Upper lobe of left lung (tissue), 6 donors: ENCODE results near the gene RSPRY1. TPM values are rescaled to one million over a fixed set of nuclear protein-coding genes. Genes with fewer than 3 reads are reported as not detected.

ENCODE experiments used
- ATAC-seq, 2 donors: fragments of 200-7000 bp; cut with Tn5 transposase; one replicate each; pipeline ENCODE4 v1.9.1; 2022; ENCODE audit warnings: mild to moderate bottlenecking in 2 of 2, moderate library complexity in 2 of 2; ENCODE audit not compliant: low FRiP score in 2 of 2
- DNase-seq, 2 donors: peaks; one replicate each; pipeline ENCODE4 v3.0.0-alpha.2; 2019 to 2020
- H3K27ac ChIP-seq, 4 donors: fragments of 200-600 bp; sonication (generic); one replicate each; pipeline ENCODE4 v1.5.1; 2016 to 2019
- H3K27me3 ChIP-seq, 4 donors: fragments of 200-600 bp; sonication (generic); one replicate each; pipeline ENCODE4 v1.5.1; 2017 to 2019
- H3K36me3 ChIP-seq, 4 donors: fragments of 200-600 bp; sonication (generic); one replicate each; pipeline ENCODE4 v1.5.1; 2016 to 2019
- H3K4me1 ChIP-seq, 4 donors: fragments of 200-600 bp; sonication (generic); one replicate each; pipeline ENCODE4 v1.5.1; 2018 to 2019
- H3K4me3 ChIP-seq, 4 donors: fragments of 200-600 bp; sonication (generic); one replicate each; pipeline ENCODE4 v1.5.1; 2017 to 2019; ENCODE audit warnings: mild to moderate bottlenecking in 2 of 4, moderate library complexity in 1 of 4
- H3K9me3 ChIP-seq, 4 donors: fragments of 200-600 bp; sonication (generic); one replicate each; pipeline ENCODE4 v1.5.1; 2018 to 2019
- EP300 ChIP-seq, 4 donors: sonication (generic); formaldehyde crosslinking; IDR thresholded peaks; one replicate each; pipeline ENCODE4 v1.5.1; 2017; ENCODE audit warnings: antibody characterized with exemption in 4 of 4, control low read depth in 2 of 4
- POLR2A ChIP-seq, 4 donors: fragments of 450-650 bp; IDR thresholded peaks; one replicate each; pipeline ENCODE4 v1.5.1; 2016 to 2017; ENCODE audit warnings: antibody characterized with exemption in 4 of 4, mild to moderate bottlenecking in 2 of 4
- POLR2AphosphoS5 ChIP-seq, 2 donors: sonication (generic); formaldehyde crosslinking; IDR thresholded peaks; one replicate each; pipeline ENCODE4 v1.5.1; 2017; ENCODE audit warnings: antibody characterized with exemption in 2 of 2
- WGBS, 2 donors: methylation state at CpG; one replicate each; pipeline ENCODE4 v1.1.5; 2017 to 2018; 5-methylcytosine and 5-hydroxymethylcytosine counted together
- total RNA-seq, 6 donors: library from RNA; depleted of rRNA in 4 of 6; stranded (reverse); fragments of >200 nt in 4 of 6; gene quantifications; one replicate each; pipeline versions ENCODE4 v1.1.0 to v1.2.1, GENCODE V29; 2016 to 2021
- TF ChIP-seq, protein P1 (sequence below), 6 experiments: fragments of 450-650 bp in 4 of 6; fragments of 200-600 bp in 2 of 6; sonication (generic) in 2 of 6; IDR thresholded peaks; one replicate each; pipeline ENCODE4 v1.5.1; 2016 to 2019; ENCODE audit warnings: antibody characterized with exemption in 6 of 6
- donor health status: DM: no; HTN: no; CAD: no; lungs with moderate emphysema.
- donor health status: DM: no; HTN: yes; CAD: no; lungs with severe emphysema.

The RSPRY1 gene
- total RNA-seq, 6 donors from 2014 or later: 26.9 to 102 (median 30.3) TPM

GRCh38 chr16:57159447-57159846 is 26.7 kb upstream of the RSPRY1 start:
- no peak for TF ChIP-seq POLR2AphosphoS5 (IDR thresholded peaks at IDR 0.05)
- no peak for TF ChIP-seq EP300 (IDR thresholded peaks at IDR 0.05)
- H3K9me3 ChIP-seq: no peaks in the 10 kb centered on the region
- DNase-seq (no peak), ATAC-seq (no peak)
- H3K27me3 ChIP-seq: no peaks in the 10 kb centered on the region
- no peak overlapping the region for H3K4me3 ChIP-seq
- no peak overlapping the region for H3K27ac ChIP-seq
- H3K4me1 ChIP-seq: peaks cover 0 to 7% (median 5%) of the 10 kb centered on the region in 4 donors
- peaks cover 4 to 76% (median 31%) of the 10 kb centered on the region in 4 donors for H3K36me3 ChIP-seq
- WGBS, 2 donors: 73 to 80% methylated on average over 4 of the region's 4 CpGs

DNA sequence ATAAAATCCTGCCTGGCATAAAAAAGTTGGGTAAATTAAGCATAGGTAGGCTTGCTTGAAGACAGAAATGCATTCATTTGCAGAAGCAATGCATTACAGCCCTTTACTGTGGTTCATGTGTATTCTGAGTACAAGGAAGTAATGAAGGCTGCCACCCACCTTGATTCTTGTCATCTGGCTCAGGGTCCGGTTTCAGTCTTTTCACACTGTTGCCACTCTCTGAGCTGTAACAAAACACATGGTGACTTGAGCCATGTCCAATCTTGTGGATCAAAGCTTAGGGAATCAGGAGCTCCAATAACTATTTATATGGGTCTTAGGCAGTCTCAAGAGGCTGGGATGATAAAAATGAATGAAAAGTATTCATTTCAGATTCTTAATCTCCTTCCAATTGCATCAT is 22.3 kb upstream of the RSPRY1 start:
- DNase-seq (no peak), ATAC-seq (no peak)
- WGBS, 2 donors: 77 to 86% methylated on average over 1 of the region's 1 CpG
- TF ChIP-seq POLR2AphosphoS5 (IDR thresholded peaks at IDR 0.05): no peak
- TF ChIP-seq POLR2A (IDR thresholded peaks at IDR 0.05): no peak
- TF ChIP-seq, protein P1, sequence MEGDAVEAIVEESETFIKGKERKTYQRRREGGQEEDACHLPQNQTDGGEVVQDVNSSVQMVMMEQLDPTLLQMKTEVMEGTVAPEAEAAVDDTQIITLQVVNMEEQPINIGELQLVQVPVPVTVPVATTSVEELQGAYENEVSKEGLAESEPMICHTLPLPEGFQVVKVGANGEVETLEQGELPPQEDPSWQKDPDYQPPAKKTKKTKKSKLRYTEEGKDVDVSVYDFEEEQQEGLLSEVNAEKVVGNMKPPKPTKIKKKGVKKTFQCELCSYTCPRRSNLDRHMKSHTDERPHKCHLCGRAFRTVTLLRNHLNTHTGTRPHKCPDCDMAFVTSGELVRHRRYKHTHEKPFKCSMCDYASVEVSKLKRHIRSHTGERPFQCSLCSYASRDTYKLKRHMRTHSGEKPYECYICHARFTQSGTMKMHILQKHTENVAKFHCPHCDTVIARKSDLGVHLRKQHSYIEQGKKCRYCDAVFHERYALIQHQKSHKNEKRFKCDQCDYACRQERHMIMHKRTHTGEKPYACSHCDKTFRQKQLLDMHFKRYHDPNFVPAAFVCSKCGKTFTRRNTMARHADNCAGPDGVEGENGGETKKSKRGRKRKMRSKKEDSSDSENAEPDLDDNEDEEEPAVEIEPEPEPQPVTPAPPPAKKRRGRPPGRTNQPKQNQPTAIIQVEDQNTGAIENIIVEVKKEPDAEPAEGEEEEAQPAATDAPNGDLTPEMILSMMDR (IDR thresholded peaks at IDR 0.05): no peak
- TF ChIP-seq EP300 (IDR thresholded peaks at IDR 0.05): no peak
- Histone ChIP-seq H3K4me1 (peaks cover 21 to 25% (median 22%) of the 10 kb centered on the region in 4 donors), H3K4me3 (no peak overlapping the region), H3K27me3 (no peaks in the 10 kb centered on the region), H3K27ac (no peak overlapping the region), H3K9me3 (no peaks in the 10 kb centered on the region), H3K36me3 (peaks cover 4 to 60% (median 26%) of the 10 kb centered on the region in 4 donors)

DNA sequence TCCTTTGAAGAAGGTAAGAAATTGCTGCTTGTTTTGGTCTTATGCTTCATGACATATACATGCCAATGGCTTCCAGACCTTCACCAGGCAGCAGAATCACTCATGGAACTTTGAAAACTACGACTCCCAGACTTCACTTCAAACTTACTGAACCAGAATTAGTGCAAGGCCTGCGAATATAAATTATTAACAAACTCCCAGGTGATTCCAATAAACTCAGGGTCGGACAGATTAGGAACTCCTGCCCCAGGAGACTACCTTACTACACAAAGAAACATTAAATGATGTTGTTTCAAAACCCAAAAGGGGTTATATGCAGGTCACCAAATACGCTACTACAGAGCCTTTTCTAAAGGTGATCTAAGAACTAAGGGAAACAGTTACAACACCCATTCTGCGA is 20.6 kb upstream of the RSPRY1 start:
- peaks cover 4 to 66% (median 33%) of the 10 kb centered on the region in 4 donors for H3K36me3 ChIP-seq
- TF ChIP-seq EP300 (IDR thresholded peaks at IDR 0.05): no peak
- TF ChIP-seq POLR2A (IDR thresholded peaks at IDR 0.05): no peak
- TF ChIP-seq, protein P1 (IDR thresholded peaks at IDR 0.05): no peak
- no peak for TF ChIP-seq POLR2AphosphoS5 (IDR thresholded peaks at IDR 0.05)
- no peaks in the 10 kb centered on the region for H3K27me3 ChIP-seq
- peak overlapping the region in 1 of 4 donors; percentile 72 for H3K27ac ChIP-seq
- 83 to 88% methylated on average over 5 of the region's 5 CpGs for WGBS, 2 donors
- ATAC-seq: no peak
- H3K9me3 ChIP-seq: no peaks in the 10 kb centered on the region
- H3K4me1 ChIP-seq: peaks cover 21 to 23% (median 22%) of the 10 kb centered on the region in 4 donors
- no peak for DNase-seq
- no peak overlapping the region for H3K4me3 ChIP-seq

DNA sequence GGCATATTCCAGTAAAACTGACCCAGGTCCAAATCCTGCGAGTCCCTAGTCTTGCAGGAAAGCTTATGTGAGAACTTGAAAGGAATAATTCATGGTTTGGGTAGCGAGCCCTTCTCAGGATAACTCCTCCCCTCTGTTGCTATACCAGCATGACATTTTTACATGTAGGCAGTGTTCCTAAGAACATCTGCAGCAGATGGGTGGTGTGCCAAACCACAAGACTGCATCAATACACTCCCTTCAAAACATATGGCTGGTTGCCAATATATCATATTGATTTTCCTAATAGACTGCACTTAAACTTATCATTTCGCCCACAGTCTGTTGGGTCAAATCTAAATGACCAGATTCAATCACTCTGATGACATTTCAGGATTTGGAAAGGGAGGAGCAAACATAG is 20.2 kb upstream of the RSPRY1 start:
- DNase-seq: no peak
- Histone ChIP-seq H3K36me3 (peaks cover 5 to 71% (median 38%) of the 10 kb centered on the region in 4 donors), H3K27ac (peak overlapping the region; percentile 67 to 73 (median 70)), H3K9me3 (no peaks in the 10 kb centered on the region), H3K4me1 (peaks cover 20 to 22% (median 21%) of the 10 kb centered on the region in 4 donors), H3K4me3 (no peak overlapping the region), H3K27me3 (no peaks in the 10 kb centered on the region)
- peak in 1 of 2 donors; percentile 45 for ATAC-seq
- WGBS, 2 donors: 76 to 87% methylated on average over 3 of the region's 3 CpGs
- no peak for TF ChIP-seq POLR2AphosphoS5 (IDR thresholded peaks at IDR 0.05)
- TF ChIP-seq EP300 (IDR thresholded peaks at IDR 0.05): no peak
- TF ChIP-seq, protein P1 (IDR thresholded peaks at IDR 0.05): no peak
- no peak for TF ChIP-seq POLR2A (IDR thresholded peaks at IDR 0.05)

GRCh38 chr16:57166451-57166850 is 19.7 kb upstream of the RSPRY1 start:
- H3K27ac ChIP-seq: peak overlapping the region; percentile 67 to 73 (median 70)
- peak in 1 of 2 donors; percentile 38 for ATAC-seq
- no peak for DNase-seq
- no peaks in the 10 kb centered on the region for H3K9me3 ChIP-seq
- H3K4me3 ChIP-seq: no peak overlapping the region
- H3K4me1 ChIP-seq: peaks cover 20 to 22% (median 21%) of the 10 kb centered on the region in 4 donors
- TF ChIP-seq EP300 (IDR thresholded peaks at IDR 0.05) (no peak), POLR2A (IDR thresholded peaks at IDR 0.05) (no peak), POLR2AphosphoS5 (IDR thresholded peaks at IDR 0.05) (no peak)
- TF ChIP-seq, protein P1 (IDR thresholded peaks at IDR 0.05): no peak
- H3K27me3 ChIP-seq: no peaks in the 10 kb centered on the region
- peaks cover 10 to 76% (median 43%) of the 10 kb centered on the region in 4 donors for H3K36me3 ChIP-seq
